Activated CD8-positive, alpha-beta memory T cell treated with anti-CD3 and anti-CD28 coated beads, Interleukin-2, amount 50 U/mL, for 24 hours (primary cell): ENCODE data around the gene NLGN1.

Source experiments
- DNase-seq: peaks from one replicate; pipeline ENCODE4 v3.0.0-alpha.2; 2020; ENCODE audit errors: extremely low read depth

NLGN1 gene

DNA sequence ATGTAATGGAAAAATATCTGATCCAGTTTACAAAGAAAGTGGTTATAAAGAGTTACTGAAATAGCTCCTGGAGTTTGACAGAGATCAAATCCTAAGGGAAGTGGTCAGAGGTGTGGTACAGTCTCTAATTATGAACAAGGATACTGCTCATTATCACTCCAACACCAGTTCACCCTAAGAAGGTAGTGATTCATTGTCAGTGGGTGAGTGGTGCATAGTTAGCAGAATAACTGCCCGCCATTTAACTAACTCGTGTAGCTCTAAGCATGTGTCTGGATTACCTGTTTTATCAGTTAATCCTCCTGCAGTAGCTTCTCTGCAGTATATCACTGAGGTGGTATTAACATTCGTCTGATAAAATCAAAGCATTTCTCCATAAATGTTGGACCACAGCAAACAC, 700.1 kb downstream of the NLGN1 start:
- DNase-seq = no peak

DNA sequence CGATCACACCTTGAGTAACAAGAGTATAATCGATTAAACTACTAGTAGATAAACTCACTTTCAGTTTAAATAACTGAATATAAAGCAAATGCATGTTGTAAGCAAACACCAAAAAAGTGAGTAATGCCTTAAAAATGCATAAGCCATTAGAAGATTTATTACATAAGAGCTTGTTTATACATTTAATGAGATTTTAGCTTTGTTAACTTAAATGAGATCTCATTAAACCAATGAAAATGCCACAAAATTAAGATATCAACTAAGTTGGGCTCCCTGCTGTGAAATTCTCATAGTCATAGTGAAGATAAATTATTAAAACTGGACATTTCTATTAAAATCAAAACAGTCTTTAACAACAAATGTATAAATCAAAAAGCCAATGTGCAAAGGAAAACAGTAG, 701.2 kb downstream of the NLGN1 start:
- no peak for DNase-seq

DNA sequence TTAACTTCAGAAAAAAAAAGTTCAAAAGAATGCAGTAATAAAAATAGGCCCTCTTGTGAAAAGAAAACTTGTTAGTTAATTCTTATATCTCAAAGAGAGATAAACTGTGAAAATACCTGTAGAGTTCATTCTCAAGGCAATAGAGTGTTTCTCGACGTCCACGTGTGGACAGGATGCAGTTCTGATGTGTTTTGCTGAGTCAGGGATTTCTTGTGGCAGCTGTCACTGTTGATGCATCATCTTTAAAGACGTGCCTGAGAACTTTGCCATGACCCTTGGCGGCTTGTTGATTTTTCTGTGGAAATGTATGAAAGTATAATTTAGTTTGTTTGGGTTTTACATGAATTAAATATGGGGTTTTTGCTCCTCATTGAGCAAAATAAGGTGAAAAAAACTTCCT, 702.2 kb downstream of the NLGN1 start:
- no peak for DNase-seq

DNA sequence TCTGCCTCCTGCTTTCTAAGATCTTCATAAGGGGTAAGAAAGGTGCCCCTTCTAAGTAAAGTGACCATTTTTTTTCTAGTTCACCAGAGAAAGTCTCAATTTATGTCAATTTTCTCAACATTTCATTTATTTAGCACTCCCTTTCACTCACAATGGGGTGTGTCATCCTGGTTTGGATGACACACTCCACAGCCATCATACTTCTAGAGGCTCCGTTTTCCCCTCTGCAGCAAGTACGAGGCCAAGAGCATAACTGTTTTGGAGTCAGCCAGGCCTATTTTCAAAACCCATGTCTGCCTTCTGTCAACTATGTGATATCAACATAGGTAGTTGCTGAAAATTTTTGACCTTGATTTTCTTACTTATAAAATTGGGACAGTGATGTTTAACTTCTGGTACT, 703.2 kb downstream of the NLGN1 start:
- no peak for DNase-seq

DNA sequence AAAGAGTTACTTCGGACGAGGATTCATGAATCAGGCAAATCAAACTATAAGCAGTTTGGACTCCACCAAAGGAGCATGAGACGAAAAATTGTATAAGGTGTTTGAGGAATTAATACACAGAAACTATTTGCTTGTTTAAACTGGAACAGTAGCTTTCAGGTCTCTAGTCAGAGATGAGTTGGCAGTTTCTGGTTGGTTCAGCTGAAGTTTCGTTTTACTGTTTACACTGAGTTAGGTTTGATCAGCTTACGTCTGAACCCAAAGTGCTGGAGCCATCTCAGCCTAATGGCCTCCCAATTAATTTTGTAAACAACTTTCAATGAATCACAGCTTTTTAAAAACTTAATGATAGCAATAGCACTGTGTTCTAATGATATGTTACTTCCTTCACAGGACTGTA, 703.7 kb downstream of the NLGN1 start:
- no peak for DNase-seq

DNA sequence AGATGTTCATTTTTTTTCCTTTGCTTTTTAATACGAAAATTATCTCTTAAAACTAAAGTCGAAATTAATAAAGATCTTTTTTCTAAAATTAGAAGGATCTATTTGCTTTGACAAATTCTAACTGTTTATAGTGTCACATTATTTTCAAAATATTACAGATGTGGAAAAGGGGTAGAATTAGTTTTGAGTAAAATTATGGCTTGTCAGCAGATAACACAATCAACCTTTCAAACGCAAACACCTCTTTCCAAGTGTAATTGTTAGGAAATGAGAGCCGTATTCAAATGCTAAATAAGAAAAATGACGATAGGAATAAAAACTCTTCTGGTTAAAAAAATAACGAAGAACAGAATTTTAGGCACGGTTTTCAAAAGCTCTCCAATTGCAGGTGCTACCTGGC, 704.7 kb downstream of the NLGN1 start:
- no peak for DNase-seq

DNA sequence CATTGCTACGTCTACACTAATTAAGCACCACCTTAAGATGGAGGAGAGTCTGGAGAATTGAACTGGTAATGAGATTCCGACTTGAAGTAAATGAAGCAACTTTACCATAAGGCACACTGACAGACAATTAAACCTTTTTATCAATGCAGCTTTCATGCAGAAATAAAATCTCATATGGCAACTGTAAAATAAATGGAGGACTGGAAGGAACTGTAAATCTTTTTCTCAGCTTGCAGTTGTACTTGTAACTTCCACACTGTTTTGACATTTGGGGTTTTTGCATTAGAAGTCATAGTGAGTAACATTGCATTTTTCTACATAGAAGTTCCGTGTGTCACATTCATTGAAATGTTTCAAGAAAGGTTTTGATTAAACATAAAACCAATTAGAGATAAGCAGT, 705.3 kb downstream of the NLGN1 start:
- DNase-seq = no peak

DNA sequence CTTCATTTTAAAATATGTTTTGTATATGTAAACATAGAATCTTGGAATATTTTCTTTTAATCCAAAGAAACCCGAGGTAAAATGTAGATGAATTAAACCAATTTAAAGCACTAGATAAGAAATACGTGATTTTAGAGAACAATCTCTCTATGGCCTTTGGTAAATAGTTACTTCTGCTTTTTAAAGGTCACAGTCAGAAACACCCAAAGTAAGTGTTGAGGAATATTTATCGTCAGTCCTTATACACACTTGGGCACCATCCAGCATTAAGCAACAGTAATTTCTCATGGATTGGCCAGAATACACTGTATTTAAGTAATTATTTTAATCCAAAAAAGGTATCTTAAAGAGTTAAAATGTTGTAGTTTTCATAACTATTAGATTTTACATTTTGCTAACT, 713.2 kb downstream of the NLGN1 start:
- DNase-seq = no peak

DNA sequence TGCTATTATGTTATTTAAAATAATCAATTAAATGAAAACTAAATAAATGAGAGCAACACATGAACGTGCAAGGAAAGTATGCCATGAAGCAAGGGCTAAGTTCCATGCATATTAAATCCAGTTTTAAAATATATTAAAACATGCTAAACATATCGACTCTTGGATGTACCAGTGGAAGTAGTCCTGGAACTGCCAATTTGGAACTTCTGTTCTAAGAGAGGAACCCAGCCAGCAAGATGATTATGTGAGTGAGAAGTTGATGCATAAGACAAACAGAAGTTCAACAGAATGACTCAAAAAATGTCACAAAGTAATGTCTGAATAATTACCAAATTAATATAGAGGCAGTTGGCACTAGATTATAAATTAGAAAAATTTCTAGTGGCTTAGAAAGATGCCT, 714.2 kb downstream of the NLGN1 start:
- DNase-seq = no peak

DNA sequence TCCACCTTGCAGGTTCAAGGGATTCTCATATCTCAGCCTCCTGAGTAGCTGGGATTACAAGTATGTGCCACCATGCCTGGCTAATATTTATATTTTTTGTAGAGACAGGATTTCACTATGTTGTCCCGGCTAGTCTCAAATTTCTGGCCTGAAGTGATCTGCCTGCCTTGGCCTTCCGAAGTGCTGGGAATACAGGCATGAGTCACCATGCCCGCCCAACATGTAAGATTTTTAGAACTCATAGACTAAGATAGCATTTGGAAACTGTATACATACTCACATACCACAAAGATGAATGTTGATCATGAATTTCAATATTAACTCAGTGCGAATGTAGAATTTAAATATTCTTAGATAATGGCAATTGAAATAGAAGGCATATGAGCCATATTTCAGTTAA, 718.9 kb downstream of the NLGN1 start:
- no peak for DNase-seq

DNA sequence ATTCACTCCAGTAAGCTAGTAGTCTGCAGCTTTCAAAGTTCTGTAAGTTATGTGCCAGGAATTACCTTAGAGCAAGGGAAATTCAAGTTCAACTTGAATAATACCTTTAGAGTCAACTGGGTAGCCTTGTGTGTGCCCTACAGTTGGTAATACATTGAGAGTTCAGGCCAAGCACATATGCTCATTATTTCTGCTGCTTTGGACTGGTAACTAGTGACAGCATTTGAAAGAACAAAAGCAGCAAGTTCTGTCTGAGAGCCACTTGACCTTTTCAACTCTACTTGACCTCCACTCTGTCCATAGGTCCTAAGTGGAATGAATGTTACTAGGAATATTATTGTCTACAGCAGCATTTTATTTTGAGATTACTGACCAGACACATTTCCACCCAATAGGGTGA, 723.5 kb downstream of the NLGN1 start:
- DNase-seq = no peak

DNA sequence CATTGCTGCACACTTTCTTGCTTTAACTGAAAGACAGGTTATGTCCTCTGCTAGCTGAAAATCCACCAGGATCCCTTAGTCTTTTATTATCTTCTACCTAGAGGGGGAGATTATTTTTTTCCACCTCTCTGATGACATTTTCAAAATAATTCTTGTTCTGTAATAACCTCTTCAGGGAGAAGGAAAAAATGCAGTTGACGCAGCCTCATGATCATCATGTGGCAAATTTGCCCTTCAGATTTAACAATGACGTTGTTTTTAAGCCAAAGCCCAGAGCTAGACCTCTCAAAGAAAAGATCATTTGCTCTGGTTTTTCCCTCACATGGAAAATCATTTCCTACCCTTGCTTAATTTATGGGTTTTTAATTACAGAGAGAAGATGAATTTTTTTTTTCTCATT, 724.9 kb downstream of the NLGN1 start:
- DNase-seq = no peak

DNA sequence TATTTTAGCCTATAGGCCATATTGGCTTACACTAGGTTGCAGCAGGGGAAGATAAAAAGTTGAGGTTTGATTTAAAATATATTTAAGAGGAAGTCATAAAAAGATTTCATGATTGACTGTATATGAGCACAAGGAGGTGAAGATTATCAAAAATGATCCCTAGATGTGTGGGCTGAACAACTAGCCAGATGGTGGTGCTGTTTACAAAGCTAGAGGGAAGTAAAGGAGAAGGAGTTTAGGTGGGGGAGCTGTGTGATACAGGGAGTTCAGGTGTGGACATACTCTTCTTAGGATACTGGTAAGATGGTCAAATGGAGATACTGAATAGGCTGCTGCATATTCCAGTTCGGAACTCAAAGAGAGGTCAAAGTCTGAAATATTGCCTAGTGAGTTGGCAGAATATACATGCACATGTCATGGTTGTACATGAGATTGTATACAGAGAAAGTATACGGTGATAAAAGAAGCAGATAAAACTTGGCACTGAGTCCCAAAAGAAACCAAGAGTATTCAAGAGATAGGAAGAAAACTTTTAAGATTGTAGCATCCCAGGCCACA, 727.8 kb downstream of the NLGN1 start:
- DNase-seq = no peak

DNA sequence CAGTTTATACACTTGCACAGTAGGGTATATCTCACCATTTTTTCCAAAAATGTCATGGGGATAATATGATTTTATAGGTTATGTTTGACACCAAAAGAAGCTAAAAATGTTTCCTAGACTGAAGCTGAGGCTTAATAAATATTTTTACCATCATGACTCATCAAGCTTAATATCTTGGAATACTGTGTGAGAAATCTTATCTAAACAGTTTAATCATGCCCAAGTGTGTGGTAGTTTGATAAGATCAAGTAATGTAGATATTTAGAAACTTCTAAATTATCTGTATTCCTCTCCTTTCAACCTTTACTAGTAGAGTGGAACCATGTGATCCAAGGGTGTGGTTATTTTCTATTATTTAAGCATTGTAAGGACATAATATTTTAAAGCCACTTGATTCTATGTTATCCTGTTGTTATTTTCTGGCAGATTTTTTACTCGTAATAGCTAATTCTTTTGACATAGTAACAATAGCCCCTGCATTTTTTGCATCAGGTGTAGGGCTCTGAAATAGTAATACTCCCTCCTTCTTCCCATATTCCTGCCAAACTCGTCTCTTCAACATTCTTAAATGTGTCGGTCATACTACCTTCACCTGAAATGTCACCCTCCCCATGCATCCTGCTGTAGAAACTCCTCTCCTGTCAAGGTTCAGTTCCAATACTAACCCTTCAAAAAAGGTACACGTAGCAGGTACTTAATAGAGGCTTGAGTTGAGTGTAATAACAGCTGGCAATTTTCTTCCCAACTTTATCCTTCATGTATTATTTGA, 729.6 kb downstream of the NLGN1 start:
- no peak for DNase-seq

DNA sequence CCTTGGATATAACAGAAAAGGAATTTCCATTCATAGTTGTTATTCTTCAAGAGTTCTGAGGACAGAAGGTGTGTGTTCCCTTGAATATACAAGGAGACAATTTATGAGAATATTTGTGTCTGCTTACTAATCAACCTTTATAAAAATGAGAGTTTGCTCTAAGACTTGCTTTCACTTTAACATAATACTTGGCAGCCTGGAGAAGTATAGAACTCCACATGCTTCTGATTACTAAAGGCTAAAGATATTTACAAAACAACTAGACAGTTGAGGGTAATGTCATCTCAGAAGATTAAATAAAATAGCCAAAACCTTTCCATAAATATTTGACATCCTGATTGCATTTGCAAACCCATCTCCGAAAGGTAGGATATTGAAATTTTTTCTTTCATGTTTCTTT, 734.5 kb downstream of the NLGN1 start:
- no peak for DNase-seq

DNA sequence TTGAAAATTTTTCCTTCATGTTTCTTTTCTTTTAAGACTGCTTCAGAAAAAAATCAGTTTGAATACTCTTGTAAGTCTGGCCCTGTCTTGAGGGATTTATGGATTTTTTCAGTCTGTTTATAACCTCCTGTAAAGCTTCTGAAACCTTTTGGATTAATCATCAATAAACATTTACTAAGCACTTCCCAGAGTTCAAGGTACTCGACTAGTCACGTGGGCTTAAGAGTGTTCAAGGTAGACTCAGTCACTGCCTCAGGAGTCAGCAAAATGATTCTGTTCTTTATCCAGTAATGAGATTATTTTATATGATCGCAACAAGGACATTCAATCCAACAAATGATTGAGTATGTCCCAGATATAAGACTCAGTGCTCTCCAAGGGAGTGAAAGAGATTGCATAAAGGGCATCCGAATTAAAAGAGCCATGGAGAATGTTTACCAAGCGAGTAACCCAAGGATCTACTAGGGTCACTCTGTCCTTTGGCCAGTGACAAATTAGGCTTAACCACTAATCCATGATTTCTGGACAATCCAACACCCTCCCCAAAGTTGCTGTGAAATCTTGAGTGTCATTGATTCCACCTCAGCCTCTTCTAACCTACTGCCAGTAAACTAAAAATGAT, 735.0 kb downstream of the NLGN1 start:
- DNase-seq = no peak

DNA sequence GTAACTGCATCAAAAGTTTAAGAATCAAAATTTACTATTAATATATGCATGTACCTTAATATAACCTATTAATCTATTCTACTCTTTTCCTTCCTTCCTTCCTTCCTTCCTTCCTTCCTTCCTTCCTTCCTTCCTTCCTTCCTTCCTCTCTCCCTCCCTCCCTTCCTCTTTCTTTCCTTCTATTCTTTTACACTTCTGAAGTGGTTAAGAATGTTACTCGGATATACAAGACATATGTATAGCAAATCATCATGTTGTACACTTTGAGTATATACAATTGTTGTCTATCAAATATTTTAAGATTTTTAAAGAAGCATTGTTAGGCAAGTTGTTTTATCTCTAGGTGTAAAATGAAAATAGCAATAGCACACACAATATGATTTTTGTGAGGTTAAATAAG, 748.5 kb downstream of the NLGN1 start:
- no peak for DNase-seq

DNA sequence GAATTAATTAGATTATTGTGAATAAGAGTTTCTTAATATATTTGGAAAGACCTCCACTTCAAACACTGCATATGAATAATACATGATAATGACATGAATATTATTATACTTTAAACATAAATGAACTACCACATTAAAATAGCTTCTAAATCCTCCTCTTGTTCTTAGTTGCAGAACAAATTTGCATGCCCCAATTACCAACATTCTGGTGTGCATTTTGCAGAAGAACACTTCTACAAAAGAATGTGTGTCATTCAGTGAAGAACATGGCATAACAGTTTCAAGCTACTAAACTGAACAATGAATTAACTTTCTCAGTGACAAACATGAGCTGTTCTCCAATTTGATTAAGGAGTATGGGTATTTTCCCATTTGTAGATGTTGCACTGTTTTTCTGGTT, 750.3 kb downstream of the NLGN1 start:
- DNase-seq = no peak

DNA sequence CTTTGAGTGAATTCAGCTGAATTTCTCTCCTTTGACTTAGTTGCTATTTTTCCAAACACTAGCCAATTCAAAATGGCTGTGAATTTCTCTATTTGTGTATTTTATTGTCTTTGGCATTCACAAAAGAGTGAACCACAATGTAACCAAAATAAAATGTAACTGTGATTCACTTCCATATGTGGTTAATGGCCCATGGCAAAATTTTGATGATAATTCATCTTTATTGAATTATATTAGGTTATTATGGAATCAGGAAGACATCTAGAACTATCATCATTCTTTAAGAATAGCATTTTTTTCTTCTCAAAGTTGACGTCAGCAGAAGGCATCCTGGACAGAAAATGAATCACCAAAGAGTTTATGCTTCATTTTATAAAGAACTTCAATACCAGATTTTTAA, 756.3 kb downstream of the NLGN1 start:
- DNase-seq = no peak

DNA sequence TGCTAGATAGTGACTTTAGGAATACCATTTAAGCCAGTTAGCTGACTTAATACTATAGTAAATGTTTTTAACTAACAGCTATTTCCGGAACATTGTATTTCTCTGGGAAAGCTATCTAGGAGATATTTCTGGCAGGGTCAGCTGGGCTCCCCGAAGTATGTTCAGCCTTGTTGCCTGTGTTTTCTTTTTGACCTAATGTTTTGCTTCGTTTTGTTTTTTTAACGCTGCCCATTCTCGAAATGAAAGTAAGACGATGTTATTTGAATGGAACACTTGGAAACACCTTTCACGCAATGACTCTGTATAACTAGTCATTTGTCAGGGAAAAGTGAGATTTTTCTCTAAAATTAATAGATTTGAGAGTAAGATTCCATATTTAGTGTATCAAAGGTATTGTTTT, 758.7 kb downstream of the NLGN1 start:
- no peak for DNase-seq

DNA sequence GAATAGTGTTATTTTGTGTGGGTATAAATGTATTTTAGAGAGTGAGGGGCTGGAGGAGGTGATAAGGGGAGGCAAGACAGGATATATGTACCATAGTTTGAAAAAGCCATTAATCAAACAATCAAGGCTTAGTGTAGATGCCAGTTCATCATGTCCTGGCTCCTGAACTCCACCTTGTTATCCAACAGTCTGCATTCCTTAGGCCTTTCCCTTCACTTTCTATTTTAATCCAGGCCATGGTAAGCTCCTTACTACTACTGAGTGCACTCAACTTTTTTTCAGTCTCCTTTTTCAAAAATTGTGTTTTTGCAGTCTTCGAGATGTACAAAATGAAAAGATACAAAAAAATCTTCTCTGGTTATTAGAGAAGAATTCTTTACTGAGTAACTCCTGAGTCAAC, 761.1 kb downstream of the NLGN1 start:
- no peak for DNase-seq

DNA sequence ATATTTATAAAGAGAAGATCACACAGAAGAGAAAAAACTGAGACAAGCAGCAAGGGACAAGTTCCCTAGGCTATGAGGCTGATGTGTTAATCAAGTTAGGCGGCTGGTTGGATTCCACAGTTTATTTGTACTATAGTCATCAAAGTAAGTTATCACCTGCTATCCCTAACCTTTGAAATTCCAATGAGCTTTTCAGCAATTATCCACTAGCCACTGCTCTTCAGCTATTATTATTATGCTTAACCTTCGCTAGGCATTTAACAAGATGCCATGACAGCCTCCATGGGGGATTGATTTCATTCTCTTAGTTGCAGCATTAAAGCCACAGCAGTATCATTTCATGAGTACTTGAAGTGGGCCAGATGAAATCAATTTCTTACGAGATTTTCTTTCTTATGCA, 762.1 kb downstream of the NLGN1 start:
- DNase-seq = no peak

DNA sequence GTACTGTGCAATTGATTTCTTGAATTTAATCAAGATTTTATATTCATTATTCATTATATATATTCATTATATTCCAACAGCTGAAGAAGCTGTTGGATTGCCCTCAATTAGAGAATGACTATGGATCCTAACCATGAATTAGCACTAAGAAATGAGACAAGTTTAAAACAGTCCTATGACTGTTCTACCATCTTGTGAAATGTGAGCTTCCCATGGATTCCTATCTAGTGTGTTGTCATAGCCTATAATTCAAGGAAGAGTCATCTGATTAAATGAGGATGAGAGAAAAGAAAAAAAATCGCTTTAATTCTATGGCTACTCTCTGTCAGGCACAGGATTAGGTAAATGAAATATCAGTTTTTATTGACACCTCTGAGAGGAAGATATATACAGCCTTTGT, 765.0 kb downstream of the NLGN1 start:
- DNase-seq = no peak

DNA sequence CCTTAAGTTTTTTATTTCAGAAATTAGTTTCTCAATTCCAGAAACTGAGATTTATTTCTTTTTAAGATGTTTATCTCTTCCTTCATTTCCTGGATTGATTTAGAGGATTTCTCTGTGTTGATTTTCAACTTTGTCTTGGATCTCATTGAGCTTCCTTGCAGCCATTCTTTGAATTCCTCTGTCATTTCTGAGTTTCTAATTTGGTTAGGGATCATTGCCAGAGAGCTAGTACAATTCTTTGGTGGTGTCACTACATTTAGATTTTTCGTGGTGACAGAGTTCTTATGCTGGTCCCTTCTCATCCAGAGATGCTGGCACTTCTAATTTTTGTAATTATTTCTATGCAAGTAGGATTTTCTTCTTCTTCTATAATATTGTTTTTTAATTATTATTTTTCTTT, 770.5 kb downstream of the NLGN1 start:
- DNase-seq = no peak
